GM12878 (cell line): ENCODE measurements around the gene DUSP22. TPM values are rescaled to one million over a fixed set of nuclear protein-coding genes. Genes with fewer than 3 reads are reported as not detected.

ENCODE experiments used
- BCL11A ChIP-seq: IDR thresholded peaks from 2 replicates; pipeline ENCODE4 v1.6.1; 2011; ENCODE audit warnings: low read depth, low read length
- BHLHE40 ChIP-seq, 2 experiments: fragments of 450-650 bp in 1 of 2; IDR thresholded peaks; 2 replicates each; pipeline ENCODE4 v1.6.1; 2011 to 2017; ENCODE audit warnings: low read depth in 2 of 2, borderline replicate concordance in 1 of 2, improper control_type of control experiment in 1 of 2, low read length in 1 of 2, mild to moderate bottlenecking in 1 of 2
- CREB1 ChIP-seq: IDR thresholded peaks from 2 replicates; pipeline ENCODE4 v1.6.1; 2012; ENCODE audit warnings: low read depth, mild to moderate bottlenecking, inconsistent platforms
- HDAC6 ChIP-seq: fragments of 200-600 bp; sonication (generic); IDR thresholded peaks from one replicate; pipeline ENCODE4 v1.8.0; 2017; ENCODE audit warnings: antibody characterized with exemption; ENCODE audit not compliant: unreplicated experiment
- KLF5 ChIP-seq: fragments of 450-650 bp; IDR thresholded peaks from 2 replicates; pipeline ENCODE4 v1.6.1; 2014; ENCODE audit warnings: mild to moderate bottlenecking; ENCODE audit not compliant: partially characterized antibody
- MYB ChIP-seq: fragments of 150-350 bp; IDR thresholded peaks from 2 replicates; pipeline ENCODE4 v1.6.1; 2014; ENCODE audit warnings: mild to moderate bottlenecking, low read depth, low read length, borderline replicate concordance
- NFXL1 ChIP-seq: fragments of 450-650 bp; IDR thresholded peaks from 2 replicates; pipeline ENCODE4 v1.6.1; 2017; ENCODE audit warnings: antibody characterized with exemption, mild to moderate bottlenecking, borderline replicate concordance
- NR2F1 ChIP-seq: fragments of 450-650 bp; conservative IDR thresholded peaks from 2 replicates; pipeline ENCODE4 v1.6.1; 2017; ENCODE audit warnings: mild to moderate bottlenecking
- PAX8 ChIP-seq: fragments of 450-650 bp; IDR thresholded peaks from 2 replicates; pipeline ENCODE4 v1.6.1; 2017; ENCODE audit warnings: mild to moderate bottlenecking, moderate library complexity
- POU2F2 ChIP-seq: IDR thresholded peaks from 3 replicates; pipeline ENCODE4 v1.6.1; 2011; ENCODE audit warnings: low read depth, mild to moderate bottlenecking, low read length, borderline replicate concordance
- RB1 ChIP-seq: fragments of 450-650 bp; formaldehyde crosslinking; IDR thresholded peaks from 2 replicates; pipeline ENCODE4 v1.6.1; 2017; ENCODE audit warnings: mild to moderate bottlenecking, borderline replicate concordance
- SMAD1 ChIP-seq: fragments of 450-650 bp; IDR thresholded peaks from 2 replicates; pipeline ENCODE4 v1.6.1; 2018; ENCODE audit warnings: mild to moderate bottlenecking, low read depth; ENCODE audit not compliant: partially characterized antibody
- SRF ChIP-seq, 2 experiments: IDR thresholded peaks; 2 replicates each; pipeline ENCODE4 v1.6.1; 2011; ENCODE audit warnings: low read depth in 2 of 2, low read length in 2 of 2, mild to moderate bottlenecking in 1 of 2, moderate library complexity in 1 of 2
- TCF7 ChIP-seq: IDR thresholded peaks from 2 replicates; pipeline ENCODE4 v1.6.1; 2014; ENCODE audit warnings: antibody characterized with exemption, borderline replicate concordance
- YBX1 ChIP-seq: fragments of 450-650 bp; IDR thresholded peaks from 2 replicates; pipeline ENCODE4 v1.6.1; 2016; ENCODE audit warnings: antibody characterized with exemption
- YY1 ChIP-seq: IDR thresholded peaks from 2 replicates; pipeline ENCODE4 v1.6.1; 2011; ENCODE audit warnings: low read depth, mild to moderate bottlenecking, low read length
- polyA plus RNA-seq, 11 experiments: library from polyadenylated mRNA; depleted of rRNA in 4 of 11; unstranded in 6 of 11; stranded (reverse) in 5 of 11; fragments of >200 nt; fragmentation: Nextera tagmentation in 4 of 11; fragmentation: Illumina TruSeq in 1 of 11; extraction: Ambion mirVana in 4 of 11; extraction: Trizol in 1 of 11; gene quantifications; 1 replicate in 1 of 11; 2 replicates in 10 of 11; pipeline versions ENCODE4 v1.2.1 to v1.2.3, GENCODE V29; 2011 to 2016; ENCODE audit warnings: inconsistent platforms in 2 of 11, missing spikeins in 2 of 11, low read depth in 1 of 11
- total RNA-seq, 4 experiments: library from RNA; depleted of rRNA in 3 of 4; stranded (reverse); fragments of >200 nt in 3 of 4; fragmentation: Illumina TruSeq in 1 of 4; extraction: Trizol in 1 of 4; gene quantifications; 2 replicates each; pipeline versions ENCODE4 v1.2.1 to v1.2.3, GENCODE V29; 2013 to 2021
- TF ChIP-seq, protein P1 (sequence below): fragments of 450-650 bp; IDR thresholded peaks from 2 replicates; pipeline ENCODE4 v1.6.1; 2017; ENCODE audit warnings: mild to moderate bottlenecking, low read depth, inconsistent platforms; ENCODE audit not compliant: poor library complexity, severe bottlenecking
- TF ChIP-seq, protein P2 (sequence below): IDR thresholded peaks from 2 replicates; pipeline ENCODE4 v1.6.1; 2012; ENCODE audit warnings: low read depth, low read length, improper control_type of control experiment
- TF ChIP-seq, protein P3 (sequence below): fragments of 450-650 bp; IDR thresholded peaks from 2 replicates; pipeline ENCODE4 v1.6.1; 2014; ENCODE audit warnings: mild to moderate bottlenecking
- TF ChIP-seq, protein P4 (sequence below): fragments of 450-650 bp; formaldehyde crosslinking; IDR thresholded peaks from 2 replicates; pipeline ENCODE4 v1.4.0; 2022; ENCODE audit warnings: mild to moderate bottlenecking, moderate library complexity
- TF ChIP-seq, protein P5 (sequence below), 3 experiments: IDR thresholded peaks in 2 of 3; conservative IDR thresholded peaks in 1 of 3; 2 replicates each; pipeline ENCODE4 v1.5.1; 2011; ENCODE audit warnings: low read depth in 3 of 3, low read length in 3 of 3, mild to moderate bottlenecking in 3 of 3, control low read depth in 2 of 3, moderate library complexity in 2 of 3, inconsistent platforms in 1 of 3, mixed read lengths in 1 of 3; ENCODE audit not compliant: control insufficient read depth in 2 of 3, insufficient read depth in 1 of 3; ENCODE audit errors: extremely low read depth in 1 of 3

DUSP22 gene
- total and polyA plus RNA-seq, 10 of the 15 experiments (the other 5 are each of a cell fraction or from before 2014, with no cell fraction given) = 78.9 to 156 (median 107) TPM

DNA sequence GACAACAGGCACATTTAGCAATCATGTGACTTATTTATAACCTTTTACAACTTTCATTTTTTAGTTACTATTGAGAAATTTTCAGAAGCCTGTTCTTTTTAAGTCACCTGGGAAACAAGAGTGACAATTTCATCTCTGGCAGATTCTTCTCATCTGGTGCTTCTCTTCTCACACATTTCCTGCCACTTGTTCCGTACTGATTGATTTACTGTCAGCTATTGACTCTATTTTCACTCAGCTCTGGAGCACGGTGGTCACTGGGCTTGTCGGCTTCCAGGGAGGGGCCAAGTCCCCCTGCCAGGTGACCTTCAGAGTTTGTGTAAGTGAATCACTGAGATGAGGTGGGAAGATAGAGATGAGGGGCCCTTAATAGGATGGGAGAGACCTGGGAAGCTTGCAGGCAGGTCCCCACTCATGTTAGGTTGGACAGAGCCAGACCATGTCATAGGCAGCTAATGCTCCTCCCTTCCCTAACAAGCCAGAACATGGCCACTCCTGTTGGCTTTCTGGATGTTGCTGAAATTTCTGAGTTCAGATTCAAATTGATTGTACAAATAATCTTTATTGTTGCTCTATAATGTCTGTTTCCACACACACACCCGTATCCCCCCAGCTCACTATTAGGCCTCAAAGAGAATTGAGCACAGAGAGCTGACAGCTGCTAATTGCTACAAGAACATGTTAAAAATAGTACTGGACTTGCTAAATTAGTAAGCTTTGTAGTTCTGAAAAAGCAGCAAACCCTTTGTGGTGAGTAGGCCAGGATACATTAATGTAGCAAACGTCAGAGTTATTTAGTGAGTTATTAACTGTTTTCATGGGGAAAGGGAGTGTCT lies 13.3 kb downstream of the DUSP22 start (continued):
- no peak for TF ChIP-seq SRF (IDR thresholded peaks at IDR 0.05; ENCODE audit: low read depth in 2 of 2, low read length in 2 of 2)
- 0 out of 2 replicates have a peak, but pooled peaks have one; percentile 26 for TF ChIP-seq YBX1
- TF ChIP-seq PAX8 = no peak
- TF ChIP-seq KLF5 = peak; percentile 82
- TF ChIP-seq YY1 = peak; percentile 67
- TF ChIP-seq BCL11A = peak; percentile 100
- peak; percentile 88 for TF ChIP-seq POU2F2
- TF ChIP-seq, protein P1, sequence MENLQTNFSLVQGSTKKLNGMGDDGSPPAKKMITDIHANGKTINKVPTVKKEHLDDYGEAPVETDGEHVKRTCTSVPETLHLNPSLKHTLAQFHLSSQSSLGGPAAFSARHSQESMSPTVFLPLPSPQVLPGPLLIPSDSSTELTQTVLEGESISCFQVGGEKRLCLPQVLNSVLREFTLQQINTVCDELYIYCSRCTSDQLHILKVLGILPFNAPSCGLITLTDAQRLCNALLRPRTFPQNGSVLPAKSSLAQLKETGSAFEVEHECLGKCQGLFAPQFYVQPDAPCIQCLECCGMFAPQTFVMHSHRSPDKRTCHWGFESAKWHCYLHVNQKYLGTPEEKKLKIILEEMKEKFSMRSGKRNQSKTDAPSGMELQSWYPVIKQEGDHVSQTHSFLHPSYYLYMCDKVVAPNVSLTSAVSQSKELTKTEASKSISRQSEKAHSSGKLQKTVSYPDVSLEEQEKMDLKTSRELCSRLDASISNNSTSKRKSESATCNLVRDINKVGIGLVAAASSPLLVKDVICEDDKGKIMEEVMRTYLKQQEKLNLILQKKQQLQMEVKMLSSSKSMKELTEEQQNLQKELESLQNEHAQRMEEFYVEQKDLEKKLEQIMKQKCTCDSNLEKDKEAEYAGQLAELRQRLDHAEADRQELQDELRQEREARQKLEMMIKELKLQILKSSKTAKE = peak; percentile 98
- TF ChIP-seq, protein P2, sequence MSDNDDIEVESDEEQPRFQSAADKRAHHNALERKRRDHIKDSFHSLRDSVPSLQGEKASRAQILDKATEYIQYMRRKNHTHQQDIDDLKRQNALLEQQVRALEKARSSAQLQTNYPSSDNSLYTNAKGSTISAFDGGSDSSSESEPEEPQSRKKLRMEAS = peak; percentile 40
- TF ChIP-seq, protein P3, sequence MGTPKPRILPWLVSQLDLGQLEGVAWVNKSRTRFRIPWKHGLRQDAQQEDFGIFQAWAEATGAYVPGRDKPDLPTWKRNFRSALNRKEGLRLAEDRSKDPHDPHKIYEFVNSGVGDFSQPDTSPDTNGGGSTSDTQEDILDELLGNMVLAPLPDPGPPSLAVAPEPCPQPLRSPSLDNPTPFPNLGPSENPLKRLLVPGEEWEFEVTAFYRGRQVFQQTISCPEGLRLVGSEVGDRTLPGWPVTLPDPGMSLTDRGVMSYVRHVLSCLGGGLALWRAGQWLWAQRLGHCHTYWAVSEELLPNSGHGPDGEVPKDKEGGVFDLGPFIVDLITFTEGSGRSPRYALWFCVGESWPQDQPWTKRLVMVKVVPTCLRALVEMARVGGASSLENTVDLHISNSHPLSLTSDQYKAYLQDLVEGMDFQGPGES = no peak
- TF ChIP-seq TCF7 = no peak
- no peak; the same call in 1 of the 2 replicates for TF ChIP-seq RB1
- no peak for TF ChIP-seq NFXL1
- peak; percentile 74; the same call in 1 of the 2 replicates for TF ChIP-seq MYB
- TF ChIP-seq, protein P4, sequence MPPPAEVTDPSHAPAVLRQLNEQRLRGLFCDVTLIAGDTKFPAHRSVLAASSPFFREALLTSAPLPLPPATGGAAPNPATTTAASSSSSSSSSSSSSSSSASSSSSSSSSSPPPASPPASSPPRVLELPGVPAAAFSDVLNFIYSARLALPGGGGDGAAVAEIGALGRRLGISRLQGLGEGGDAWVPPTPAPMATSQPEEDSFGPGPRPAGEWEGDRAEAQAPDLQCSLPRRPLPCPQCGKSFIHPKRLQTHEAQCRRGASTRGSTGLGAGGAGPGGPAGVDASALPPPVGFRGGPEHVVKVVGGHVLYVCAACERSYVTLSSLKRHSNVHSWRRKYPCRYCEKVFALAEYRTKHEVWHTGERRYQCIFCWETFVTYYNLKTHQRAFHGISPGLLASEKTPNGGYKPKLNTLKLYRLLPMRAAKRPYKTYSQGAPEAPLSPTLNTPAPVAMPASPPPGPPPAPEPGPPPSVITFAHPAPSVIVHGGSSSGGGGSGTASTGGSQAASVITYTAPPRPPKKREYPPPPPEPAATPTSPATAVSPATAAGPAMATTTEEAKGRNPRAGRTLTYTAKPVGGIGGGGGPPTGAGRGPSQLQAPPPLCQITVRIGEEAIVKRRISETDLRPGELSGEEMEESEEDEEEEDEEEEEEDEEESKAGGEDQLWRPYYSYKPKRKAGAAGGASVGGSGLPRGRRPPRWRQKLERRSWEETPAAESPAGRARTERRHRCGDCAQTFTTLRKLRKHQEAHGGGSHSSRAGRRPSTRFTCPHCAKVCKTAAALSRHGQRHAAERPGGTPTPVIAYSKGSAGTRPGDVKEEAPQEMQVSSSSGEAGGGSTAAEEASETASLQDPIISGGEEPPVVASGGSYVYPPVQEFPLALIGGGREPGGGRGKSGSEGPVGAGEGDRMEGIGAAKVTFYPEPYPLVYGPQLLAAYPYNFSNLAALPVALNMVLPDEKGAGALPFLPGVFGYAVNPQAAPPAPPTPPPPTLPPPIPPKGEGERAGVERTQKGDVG (CRISPR knock-in tag) = peak; percentile 38; the same call in 1 of the 2 replicates
- no peak for TF ChIP-seq HDAC6
- peak; percentile 74 for TF ChIP-seq SMAD1
- TF ChIP-seq, protein P5, sequence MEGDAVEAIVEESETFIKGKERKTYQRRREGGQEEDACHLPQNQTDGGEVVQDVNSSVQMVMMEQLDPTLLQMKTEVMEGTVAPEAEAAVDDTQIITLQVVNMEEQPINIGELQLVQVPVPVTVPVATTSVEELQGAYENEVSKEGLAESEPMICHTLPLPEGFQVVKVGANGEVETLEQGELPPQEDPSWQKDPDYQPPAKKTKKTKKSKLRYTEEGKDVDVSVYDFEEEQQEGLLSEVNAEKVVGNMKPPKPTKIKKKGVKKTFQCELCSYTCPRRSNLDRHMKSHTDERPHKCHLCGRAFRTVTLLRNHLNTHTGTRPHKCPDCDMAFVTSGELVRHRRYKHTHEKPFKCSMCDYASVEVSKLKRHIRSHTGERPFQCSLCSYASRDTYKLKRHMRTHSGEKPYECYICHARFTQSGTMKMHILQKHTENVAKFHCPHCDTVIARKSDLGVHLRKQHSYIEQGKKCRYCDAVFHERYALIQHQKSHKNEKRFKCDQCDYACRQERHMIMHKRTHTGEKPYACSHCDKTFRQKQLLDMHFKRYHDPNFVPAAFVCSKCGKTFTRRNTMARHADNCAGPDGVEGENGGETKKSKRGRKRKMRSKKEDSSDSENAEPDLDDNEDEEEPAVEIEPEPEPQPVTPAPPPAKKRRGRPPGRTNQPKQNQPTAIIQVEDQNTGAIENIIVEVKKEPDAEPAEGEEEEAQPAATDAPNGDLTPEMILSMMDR (IDR thresholded peaks at IDR 0.05 in 2 of 3, conservative IDR thresholded peaks at IDR 0.05 in 1 of 3; ENCODE audit: control insufficient read depth in 2 of 3, extremely low read depth in 1 of 3, insufficient read depth in 1 of 3, low read depth in 3 of 3, low read length in 3 of 3) = no peak
- TF ChIP-seq NR2F1 = peak; percentile 90
- peak; percentile 77 to 89 for TF ChIP-seq BHLHE40 (IDR thresholded peaks at IDR 0.05; ENCODE audit: borderline replicate concordance in 1 of 2, low read depth in 2 of 2, low read length in 1 of 2)
- TF ChIP-seq CREB1 = no peak
